ENCODE measurements around the gene CACNB1.

CACNB1 gene

GRCh38 chr17:39174920-39175694, 22.4 kb downstream of the CACNB1 start:
- peak; percentile 86 for ATAC-seq
- no peak for TF ChIP-seq BACH2 (CRISPR knock-in tag; IDR thresholded peaks at IDR 0.05; ENCODE audit: borderline replicate concordance)
- no peak for TF ChIP-seq ESRRG (CRISPR knock-in tag; IDR thresholded peaks at IDR 0.05)
- TF ChIP-seq PATZ1 (CRISPR knock-in tag; IDR thresholded peaks at IDR 0.05; ENCODE audit: borderline replicate concordance): no peak
- no peak for TF ChIP-seq ZNF8 (CRISPR knock-in tag; IDR thresholded peaks at IDR 0.05)
- TF ChIP-seq ARNTL (CRISPR knock-in tag; IDR thresholded peaks at IDR 0.05; ENCODE audit: borderline replicate concordance, low read depth): no peak
- no peak for TF ChIP-seq ZFP3 (CRISPR knock-in tag; IDR thresholded peaks at IDR 0.05)
- no peak for TF ChIP-seq TCF4 (CRISPR knock-in tag; IDR thresholded peaks at IDR 0.05; ENCODE audit: borderline replicate concordance)
- TF ChIP-seq OSR1 (CRISPR knock-in tag; IDR thresholded peaks at IDR 0.05): no peak
- no peak for TF ChIP-seq CSDC2 (CRISPR knock-in tag; IDR thresholded peaks at IDR 0.05)
- TF ChIP-seq ZNF70 (CRISPR knock-in tag; IDR thresholded peaks at IDR 0.05): no peak
- no peak for TF ChIP-seq GLIS3 (CRISPR knock-in tag; IDR thresholded peaks at IDR 0.05)

- no peak for ATAC-seq
- no peak for TF ChIP-seq CREB5 (CRISPR knock-in tag; IDR thresholded peaks at IDR 0.05; ENCODE audit: low read depth)
- no peak for TF ChIP-seq CSDC2 (CRISPR knock-in tag; IDR thresholded peaks at IDR 0.05)
- no peak for TF ChIP-seq PATZ1 (CRISPR knock-in tag; IDR thresholded peaks at IDR 0.05; ENCODE audit: borderline replicate concordance)
- TF ChIP-seq ISL1 (CRISPR knock-in tag; IDR thresholded peaks at IDR 0.05): no peak
- TF ChIP-seq ZNF8 (CRISPR knock-in tag; IDR thresholded peaks at IDR 0.05): no peak
- TF ChIP-seq CSRNP3 (CRISPR knock-in tag; IDR thresholded peaks at IDR 0.05): no peak
- TF ChIP-seq POU6F1 (CRISPR knock-in tag; IDR thresholded peaks at IDR 0.05; ENCODE audit: borderline replicate concordance, low read depth): no peak
- no peak for TF ChIP-seq ARNTL (CRISPR knock-in tag; IDR thresholded peaks at IDR 0.05; ENCODE audit: borderline replicate concordance, low read depth)
- no peak for TF ChIP-seq RARB (CRISPR knock-in tag; IDR thresholded peaks at IDR 0.05)
- no peak for TF ChIP-seq ESRRG (CRISPR knock-in tag; IDR thresholded peaks at IDR 0.05)
- no peak for TF ChIP-seq SNAI2 (CRISPR knock-in tag; IDR thresholded peaks at IDR 0.05)
- TF ChIP-seq ZFP30 (CRISPR knock-in tag; IDR thresholded peaks at IDR 0.05): no peak
- TF ChIP-seq OSR1 (CRISPR knock-in tag; IDR thresholded peaks at IDR 0.05): no peak
- TF ChIP-seq ZFP3 (CRISPR knock-in tag; IDR thresholded peaks at IDR 0.05): no peak
- TF ChIP-seq ZNF70 (CRISPR knock-in tag; IDR thresholded peaks at IDR 0.05): no peak
Measured at GRCh38 chr17:39173526-39174274, 23.8 kb downstream of the CACNB1 start.

GRCh38 chr17:39173080-39173479, 24.4 kb downstream of the CACNB1 start:
- TF ChIP-seq OSR1 (CRISPR knock-in tag; IDR thresholded peaks at IDR 0.05): no peak
- TF ChIP-seq GLIS3 (CRISPR knock-in tag; IDR thresholded peaks at IDR 0.05): no peak
- TF ChIP-seq CSDC2 (CRISPR knock-in tag; IDR thresholded peaks at IDR 0.05): no peak
- TF ChIP-seq ZNF565 (CRISPR knock-in tag; conservative IDR thresholded peaks at IDR 0.05; ENCODE audit: low read depth): no peak
- TF ChIP-seq ZC3H10 (CRISPR knock-in tag; IDR thresholded peaks at IDR 0.05): no peak
- TF ChIP-seq ISL1 (CRISPR knock-in tag; IDR thresholded peaks at IDR 0.05): no peak
- no peak for TF ChIP-seq RARB (CRISPR knock-in tag; IDR thresholded peaks at IDR 0.05)
- no peak for TF ChIP-seq ZNF8 (CRISPR knock-in tag; IDR thresholded peaks at IDR 0.05)
- no peak for TF ChIP-seq ZFP3 (CRISPR knock-in tag; IDR thresholded peaks at IDR 0.05)
- no peak for TF ChIP-seq CSRNP3 (CRISPR knock-in tag; IDR thresholded peaks at IDR 0.05)
- TF ChIP-seq TSHZ2 (CRISPR knock-in tag; IDR thresholded peaks at IDR 0.05): no peak
- TF ChIP-seq BACH2 (CRISPR knock-in tag; IDR thresholded peaks at IDR 0.05; ENCODE audit: borderline replicate concordance): no peak
- TF ChIP-seq PPARA (CRISPR knock-in tag; IDR thresholded peaks at IDR 0.05; ENCODE audit: borderline replicate concordance): no peak
- ATAC-seq: no peak

All from SK-N-SH treated with all-trans-retinoic acid at 6 μM for 48 hours (cell line).